H1 (cell line): ENCODE measurements around the gene GPER1. TPM values are rescaled to one million over a fixed set of nuclear protein-coding genes. Genes with fewer than 3 reads are reported as not detected.

Experiments used
- CTCF ChIA-PET: fragments of 300-600 bp; sonication (Branson Sonifier 250); formaldehyde crosslinking; loops from one replicate; lab custom pipeline; 2021; ENCODE audit not compliant: partially characterized antibody; lab: Charles Lee
- POLR2A ChIA-PET: fragments of 300-600 bp; sonication (Branson Sonifier 250); formaldehyde crosslinking; loops from one replicate; lab custom pipeline; 2021; ENCODE audit warnings: inconsistent platforms; ENCODE audit not compliant: partially characterized antibody; lab: Charles Lee
- DNase-seq, 2 experiments: peaks; one replicate each; pipeline versions ENCODE4 v3.0.0 to v3.0.0-alpha.2; 2010 to 2022; ENCODE audit warnings: low spot score in 2 of 2, low read depth in 1 of 2, mixed read lengths in 1 of 2
- FAIRE-seq: peaks from 2 replicates; lab custom pipeline; 2011; peaks lifted over from hg19 to GRCh38; lab: Jason Lieb, UNC
- H2AFZ ChIP-seq: 2 replicates; pipeline ENCODE4 v1.8.1; 2012; ENCODE audit warnings: low read length, inconsistent platforms
- H2AK5ac ChIP-seq: 2 replicates; pipeline ENCODE4 v1.6.1; 2013; ENCODE audit warnings: low read depth, low read length
- H2BK120ac ChIP-seq: replicated peaks from 2 replicates; pipeline ENCODE3; 2013; ENCODE audit warnings: low read depth, low read length, inconsistent platforms
- H2BK12ac ChIP-seq: 2 replicates; pipeline ENCODE4 v1.6.1; 2013; ENCODE audit warnings: low read depth, low read length
- H2BK15ac ChIP-seq: 2 replicates; pipeline ENCODE4 v1.6.1; 2013; ENCODE audit warnings: low read length
- H2BK20ac ChIP-seq: 2 replicates; pipeline ENCODE4 v1.6.1; 2013; ENCODE audit warnings: low read length
- H2BK5ac ChIP-seq: 2 replicates; pipeline ENCODE4 v1.6.1; 2013; ENCODE audit warnings: low read depth, low read length
- H3K14ac ChIP-seq: 2 replicates; pipeline ENCODE4 v1.6.1; 2013; ENCODE audit warnings: inconsistent platforms; ENCODE audit not compliant: insufficient read length
- H3K18ac ChIP-seq: 2 replicates; pipeline ENCODE4 v1.6.1; 2013; ENCODE audit warnings: low read length; ENCODE audit errors: extremely low read depth
- H3K23ac ChIP-seq: 2 replicates; pipeline ENCODE4 v1.6.1; 2013; ENCODE audit warnings: inconsistent platforms; ENCODE audit not compliant: insufficient read length
- H3K23me2 ChIP-seq: 2 replicates; pipeline ENCODE4 v1.6.1; 2013; ENCODE audit warnings: low read depth, low read length
- H3K27ac ChIP-seq: 2 replicates; pipeline ENCODE4 v1.6.1; 2011; ENCODE audit warnings: low read depth, low read length, inconsistent platforms
- H3K27me3 ChIP-seq, 4 experiments: replicated peaks in 1 of 4; 1 replicate in 1 of 4; 2 replicates in 3 of 4; pipeline versions ENCODE4 v1.6.1 to v1.8.1; 2011 to 2013; ENCODE audit warnings: low read length in 3 of 4, mild to moderate bottlenecking in 3 of 4, inconsistent platforms in 2 of 4, mixed read lengths in 2 of 4, moderate library complexity in 1 of 4; ENCODE audit not compliant: control insufficient read depth in 3 of 4, insufficient read depth in 3 of 4; ENCODE audit errors: extremely low read depth in 1 of 4
- H3K36me3 ChIP-seq, 4 experiments: 2 replicates each; pipeline versions ENCODE4 v1.6.1 to v1.8.1; 2011 to 2013; ENCODE audit warnings: mild to moderate bottlenecking in 4 of 4, low read length in 3 of 4, moderate library complexity in 2 of 4, control low read depth in 1 of 4, inconsistent platforms in 1 of 4; ENCODE audit not compliant: insufficient read depth in 4 of 4, control insufficient read depth in 2 of 4
- H3K4ac ChIP-seq: replicated peaks from 2 replicates; pipeline ENCODE3; 2013; ENCODE audit warnings: low read length, low read depth, mixed read lengths, inconsistent platforms; ENCODE audit not compliant: insufficient read length
- H3K4me1 ChIP-seq, 4 experiments: replicated peaks in 1 of 4; 1 replicate in 1 of 4; 2 replicates in 3 of 4; pipeline versions ENCODE4 v1.6.1 to v1.8.1; 2011 to 2013; ENCODE audit warnings: low read length in 3 of 4, inconsistent platforms in 2 of 4, mixed read lengths in 1 of 4; ENCODE audit not compliant: insufficient read depth in 4 of 4, control insufficient read depth in 3 of 4
- H3K4me2 ChIP-seq, 2 experiments: 2 replicates each; pipeline versions ENCODE4 v1.6.1 to v1.8.1; 2011 to 2013; ENCODE audit warnings: low read depth in 2 of 2, low read length in 2 of 2, control low read depth in 1 of 2, inconsistent platforms in 1 of 2, mild to moderate bottlenecking in 1 of 2; ENCODE audit not compliant: insufficient read depth in 1 of 2
- H3K4me3 ChIP-seq, 4 experiments: fragments of 200-600, 300-600 bp in 1 of 4; sonication (generic), shearing (Covaris generic), sonication (Bioruptor Twin) in 1 of 4; 2 replicates each; pipeline versions ENCODE4 v1.5.1 to v1.8.1; 2011 to 2016; ENCODE audit warnings: low read length in 4 of 4, low read depth in 3 of 4, control low read depth in 2 of 4, inconsistent platforms in 2 of 4, mild to moderate bottlenecking in 2 of 4, mixed read lengths in 1 of 4, moderate library complexity in 1 of 4; ENCODE audit not compliant: insufficient read depth in 2 of 4; ENCODE audit errors: extremely low read depth in 1 of 4
- H3K56ac ChIP-seq: replicated peaks from 2 replicates; pipeline ENCODE3; 2013; ENCODE audit warnings: low read depth, mild to moderate bottlenecking, mixed read lengths, low read length, inconsistent platforms; ENCODE audit not compliant: insufficient read length
- H3K79me1 ChIP-seq: 2 replicates; pipeline ENCODE4 v1.6.1; 2013; ENCODE audit warnings: low read depth, low read length, control low read depth
- H3K79me2 ChIP-seq, 2 experiments: 2 replicates each; pipeline versions ENCODE4 v1.6.1 to v1.8.1; 2012 to 2013; ENCODE audit warnings: low read length in 2 of 2, mild to moderate bottlenecking in 2 of 2, inconsistent platforms in 1 of 2; ENCODE audit not compliant: insufficient read depth in 2 of 2, control insufficient read depth in 1 of 2
- H3K9ac ChIP-seq, 4 experiments: replicated peaks in 1 of 4; 1 replicate in 1 of 4; 2 replicates in 3 of 4; pipeline versions ENCODE4 v1.6.1 to v1.8.1; 2011 to 2013; ENCODE audit warnings: low read depth in 3 of 4, low read length in 3 of 4, control low read depth in 2 of 4, mild to moderate bottlenecking in 2 of 4, moderate library complexity in 2 of 4, inconsistent platforms in 1 of 4; ENCODE audit errors: extremely low read depth in 1 of 4
- H3K9me3 ChIP-seq, 2 experiments: 2 replicates each; pipeline versions ENCODE4 v1.6.1 to v1.8.1; 2012 to 2013; ENCODE audit warnings: mild to moderate bottlenecking in 2 of 2, moderate library complexity in 2 of 2, control low read depth in 1 of 2, inconsistent platforms in 1 of 2, low read depth in 1 of 2, low read length in 1 of 2, mixed read lengths in 1 of 2; ENCODE audit not compliant: insufficient read depth in 2 of 2
- H4K20me1 ChIP-seq, 2 experiments: replicated peaks in 1 of 2; 2 replicates each; pipeline versions ENCODE3 to v1.8.1; 2011 to 2013; ENCODE audit warnings: inconsistent platforms in 2 of 2, low read length in 2 of 2, mild to moderate bottlenecking in 1 of 2; ENCODE audit not compliant: insufficient read depth in 2 of 2, control insufficient read depth in 1 of 2
- H4K5ac ChIP-seq: 2 replicates; pipeline ENCODE4 v1.6.1; 2013; ENCODE audit warnings: low read length, low read depth, mixed read lengths, inconsistent platforms; ENCODE audit not compliant: insufficient read length
- H4K8ac ChIP-seq: 2 replicates; pipeline ENCODE4 v1.8.0; 2013; ENCODE audit warnings: mild to moderate bottlenecking, moderate library complexity, low read length, inconsistent platforms; ENCODE audit not compliant: insufficient read depth; ENCODE audit errors: extremely low read depth
- H4K91ac ChIP-seq: replicated peaks from 2 replicates; pipeline ENCODE3; 2013; ENCODE audit warnings: low read length, mixed read lengths, inconsistent platforms; ENCODE audit not compliant: insufficient read length
- ATF3 ChIP-seq: IDR thresholded peaks from 2 replicates; pipeline ENCODE4 v1.6.1; 2011; ENCODE audit warnings: low read depth, mild to moderate bottlenecking, low read length; ENCODE audit not compliant: insufficient read depth
- CREB1 ChIP-seq: IDR thresholded peaks from 2 replicates; pipeline ENCODE4 v1.6.1; 2012; ENCODE audit warnings: inconsistent platforms
- NANOG ChIP-seq: IDR thresholded peaks from 2 replicates; pipeline ENCODE4 v1.6.1; 2011; ENCODE audit warnings: low read length, low read depth, mild to moderate bottlenecking, inconsistent platforms; ENCODE audit not compliant: insufficient read depth, poor library complexity, severe bottlenecking
- NRF1 ChIP-seq: IDR thresholded peaks from 2 replicates; pipeline ENCODE4 v1.6.1; 2011; ENCODE audit warnings: mild to moderate bottlenecking, low read depth, low read length, improper control_type of control experiment
- WGBS, 2 experiments: shearing (Covaris generic) in 1 of 2; methylation state at CpG; one replicate each; pipeline versions ENCODE4 v1.1.6 to v1.1.7; 2013 to 2015; ENCODE audit warnings: low lambda C conversion rate in 2 of 2, mixed read lengths in 2 of 2, inconsistent platforms in 1 of 2, low coverage in 1 of 2, missing lambda C conversion rate in 1 of 2; ENCODE audit not compliant: insufficient replicate concordance in 2 of 2, insufficient coverage in 1 of 2, insufficient read length in 1 of 2; ENCODE audit errors: extremely low coverage in 1 of 2, missing lambda C conversion rate in 1 of 2; 5-methylcytosine and 5-hydroxymethylcytosine counted together
- polyA plus RNA-seq, 7 experiments: library from polyadenylated mRNA; depleted of rRNA in 3 of 7; stranded (reverse) in 5 of 7; unstranded in 2 of 7; fragments of >200 nt in 5 of 7; fragments of 200-250 nt in 2 of 7; gene quantifications; 1 replicate in 5 of 7; 2 replicates in 1 of 7; 4 replicates in 1 of 7; pipeline versions ENCODE4 v1.2.1 to v1.2.3, GENCODE V29; 2011 to 2013; ENCODE audit warnings: missing spikeins in 2 of 7, mixed read lengths in 2 of 7
- total RNA-seq: library from RNA; stranded (reverse); fragmentation: NEBNext Ultra II Directional; extraction: Animal tissue kit (Norgen Biotek cat#: 25700); gene quantifications from 2 replicates; pipeline ENCODE4 v1.2.1, GENCODE V29; 2021

Gene GPER1
- total and polyA plus RNA-seq, 2 of the 8 experiments (the other 6 are each of a cell fraction or from before 2014, with no cell fraction given), result 0.24 to 0.47 TPM

GRCh38 chr7:1117321-1117928 lies 29.5 kb downstream of the GPER1 start:
- Histone ChIP-seq H3K18ac (no peak overlapping the region), H3K4me1 (peaks cover 0 to 4% (median under 1%) of the 10 kb centered on the region in 4 experiments; a peak in 4 of 7 replicates), H3K23ac (no peak overlapping the region), H3K14ac (no peak overlapping the region), H3K27ac (no peak overlapping the region), H2BK20ac (no peak overlapping the region), H2AK5ac (0 out of 2 replicates have a peak overlapping the region, but pooled peaks have one; percentile 24), H2BK5ac (no peak overlapping the region), H2BK120ac (no peak overlapping the region), H3K9ac (no peak overlapping the region), H3K79me1 (peaks cover 13% of the 10 kb centered on the region), H2BK12ac (no peak overlapping the region), H3K23me2 (no peaks in the 10 kb centered on the region), H4K20me1 (peaks cover 0 to 15% of the 10 kb centered on the region in 2 experiments), H2AFZ (no peak overlapping the region), H3K4me3 (no peak overlapping the region), H3K27me3 (no peaks in the 10 kb centered on the region), H4K8ac (no peak overlapping the region), H4K5ac (no peak overlapping the region), H3K56ac (no peak overlapping the region), H4K91ac (no peak overlapping the region), H3K4me2 (no peak overlapping the region), H2BK15ac (no peak overlapping the region), H3K36me3 (no peaks in the 10 kb centered on the region), H3K79me2 (peaks cover 0 to 41% of the 10 kb centered on the region in 2 experiments; a peak in 2 of 4 replicates), H3K4ac (no peak overlapping the region), H3K9me3 (no peaks in the 10 kb centered on the region; a peak in 1 of 4 replicates)
- 94% methylated on average over 37 of the region's 38 CpGs; no CpG with 5 or more reads in 1 of the 2 experiments for WGBS, 2 experiments
- FAIRE-seq, result no peak
- TF ChIP-seq NANOG (no peak), ATF3 (no peak), NRF1 (no peak), CREB1 (peak; percentile 64; the same call in 1 of the 2 replicates)
- CTCF ChIA-PET, result interaction anchor here (1.1 to 1.9 kb wide), 3 partner anchors 31 to 329 kb away, joined by 3 to 8 read pairs (median 5); no protein-coding TSS in a partner anchor
- POLR2A ChIA-PET, result no interaction called here
- DNase-seq, result no peak
